ENCODE results near the gene ATXN1L. TPM values are rescaled to one million over a fixed set of nuclear protein-coding genes. Genes with fewer than 3 reads are reported as not detected.

Gene ATXN1L
- total and polyA plus RNA-seq, 9 donors, result 12.5 to 29.5 (median 26.0) TPM

DNA sequence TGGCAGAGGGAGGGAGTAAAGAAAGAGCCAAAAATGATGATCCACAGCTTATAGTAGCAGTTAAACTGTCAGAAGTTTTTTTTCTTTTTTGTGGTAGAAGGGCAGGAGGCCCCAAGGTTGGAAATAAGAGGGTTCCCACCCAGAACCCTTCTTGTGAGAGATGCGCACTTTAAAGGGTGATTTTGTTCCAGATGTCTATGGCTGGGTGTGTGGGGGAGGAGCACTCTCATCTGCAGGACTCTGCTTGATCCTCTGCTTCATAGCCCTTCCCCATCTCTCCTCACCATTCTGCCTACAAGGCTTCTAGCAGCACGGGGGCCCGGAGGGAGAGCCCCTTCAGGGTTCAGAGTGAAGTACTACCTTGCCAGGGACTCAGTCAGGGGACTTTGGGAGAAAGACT is 6.4 kb downstream of the ATXN1L start:
- H3K4me3 ChIP-seq, result no peak overlapping the region
- H3K9me3 ChIP-seq, result no peaks in the 10 kb centered on the region
- H3K27me3 ChIP-seq, result no peaks in the 10 kb centered on the region
- no peaks in the 10 kb centered on the region for H3K4me1 ChIP-seq (ENCODE audit: insufficient read depth)
- no peak for DNase-seq
- intact Hi-C loops (cut with DNase I), result no loop called here
- H3K27ac ChIP-seq, result no peak overlapping the region
- no peaks in the 10 kb centered on the region for H3K36me3 ChIP-seq
- no peak for TF ChIP-seq POLR2A (IDR thresholded peaks at IDR 0.05)
- TF ChIP-seq, protein P1, sequence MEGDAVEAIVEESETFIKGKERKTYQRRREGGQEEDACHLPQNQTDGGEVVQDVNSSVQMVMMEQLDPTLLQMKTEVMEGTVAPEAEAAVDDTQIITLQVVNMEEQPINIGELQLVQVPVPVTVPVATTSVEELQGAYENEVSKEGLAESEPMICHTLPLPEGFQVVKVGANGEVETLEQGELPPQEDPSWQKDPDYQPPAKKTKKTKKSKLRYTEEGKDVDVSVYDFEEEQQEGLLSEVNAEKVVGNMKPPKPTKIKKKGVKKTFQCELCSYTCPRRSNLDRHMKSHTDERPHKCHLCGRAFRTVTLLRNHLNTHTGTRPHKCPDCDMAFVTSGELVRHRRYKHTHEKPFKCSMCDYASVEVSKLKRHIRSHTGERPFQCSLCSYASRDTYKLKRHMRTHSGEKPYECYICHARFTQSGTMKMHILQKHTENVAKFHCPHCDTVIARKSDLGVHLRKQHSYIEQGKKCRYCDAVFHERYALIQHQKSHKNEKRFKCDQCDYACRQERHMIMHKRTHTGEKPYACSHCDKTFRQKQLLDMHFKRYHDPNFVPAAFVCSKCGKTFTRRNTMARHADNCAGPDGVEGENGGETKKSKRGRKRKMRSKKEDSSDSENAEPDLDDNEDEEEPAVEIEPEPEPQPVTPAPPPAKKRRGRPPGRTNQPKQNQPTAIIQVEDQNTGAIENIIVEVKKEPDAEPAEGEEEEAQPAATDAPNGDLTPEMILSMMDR (IDR thresholded peaks at IDR 0.05), result no peak
- TF ChIP-seq EP300 (IDR thresholded peaks at IDR 0.05), result no peak
- WGBS, 3 donors, result 71 to 80% (median 75%) methylated on average over 3 of the region's 3 CpGs

DNA sequence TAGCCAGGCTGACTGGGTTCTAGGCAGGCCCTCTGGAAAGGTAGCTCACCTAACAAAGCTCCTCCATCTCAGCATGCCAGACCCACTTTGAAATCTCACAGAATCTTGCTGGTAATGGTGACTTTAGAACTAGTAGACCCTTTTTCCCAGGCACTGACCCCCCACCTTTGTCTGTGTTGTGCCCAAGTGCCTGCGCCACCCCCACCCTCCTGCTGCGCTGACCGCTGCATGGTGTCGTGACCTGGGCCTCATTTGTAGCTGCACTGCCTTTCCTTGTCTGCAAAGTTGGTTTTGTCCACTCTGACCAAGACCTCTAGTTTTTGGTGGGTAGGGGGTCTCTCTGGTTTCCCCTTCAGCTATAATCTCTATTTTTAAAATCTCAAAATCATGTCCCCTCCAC is 6.8 kb downstream of the ATXN1L start:
- no peaks in the 10 kb centered on the region for H3K4me1 ChIP-seq (ENCODE audit: insufficient read depth)
- intact Hi-C loops (cut with DNase I), result no loop called here
- no peak overlapping the region for H3K27ac ChIP-seq
- no peak for DNase-seq
- no peaks in the 10 kb centered on the region for H3K9me3 ChIP-seq
- H3K4me3 ChIP-seq, result no peak overlapping the region
- H3K36me3 ChIP-seq, result no peaks in the 10 kb centered on the region
- 97 to 98% (median 98%) methylated on average over 4 of the region's 4 CpGs for WGBS, 3 donors
- no peak for TF ChIP-seq EP300 (IDR thresholded peaks at IDR 0.05)
- TF ChIP-seq, protein P1 (IDR thresholded peaks at IDR 0.05), result no peak
- no peak for TF ChIP-seq POLR2A (IDR thresholded peaks at IDR 0.05)
- no peaks in the 10 kb centered on the region for H3K27me3 ChIP-seq

DNA sequence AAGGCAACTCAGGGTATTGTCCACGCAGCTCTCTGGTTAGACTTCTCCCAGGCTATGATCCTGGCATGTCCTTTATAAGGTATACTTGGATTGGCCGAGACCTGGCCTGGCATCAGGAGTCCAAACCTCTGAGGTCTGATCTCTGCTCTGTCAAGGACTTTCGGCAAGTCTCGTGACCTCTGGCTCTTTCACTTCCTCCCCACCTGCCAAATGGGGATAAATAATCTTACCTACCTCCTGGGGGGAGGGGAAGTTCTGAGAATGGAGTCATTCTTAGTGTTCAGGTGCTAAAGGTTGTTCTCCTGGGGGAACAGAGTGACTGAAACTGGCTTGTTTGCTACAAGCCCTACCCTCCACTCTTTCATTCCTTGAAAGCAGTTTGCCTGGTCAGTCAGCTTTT is 7.6 kb downstream of the ATXN1L start:
- DNase-seq, result no peak
- no peaks in the 10 kb centered on the region for H3K4me1 ChIP-seq (ENCODE audit: insufficient read depth)
- H3K27me3 ChIP-seq, result no peaks in the 10 kb centered on the region
- intact Hi-C loops (cut with DNase I), result no loop called here
- H3K36me3 ChIP-seq, result no peaks in the 10 kb centered on the region
- WGBS, 3 donors, result 79 to 89% (median 83%) methylated on average over 4 of the region's 4 CpGs
- H3K4me3 ChIP-seq, result no peak overlapping the region
- H3K27ac ChIP-seq, result no peak overlapping the region
- no peak for TF ChIP-seq POLR2A (IDR thresholded peaks at IDR 0.05)
- TF ChIP-seq, protein P1 (IDR thresholded peaks at IDR 0.05), result no peak
- TF ChIP-seq EP300 (IDR thresholded peaks at IDR 0.05), result no peak
- no peaks in the 10 kb centered on the region for H3K9me3 ChIP-seq

DNA sequence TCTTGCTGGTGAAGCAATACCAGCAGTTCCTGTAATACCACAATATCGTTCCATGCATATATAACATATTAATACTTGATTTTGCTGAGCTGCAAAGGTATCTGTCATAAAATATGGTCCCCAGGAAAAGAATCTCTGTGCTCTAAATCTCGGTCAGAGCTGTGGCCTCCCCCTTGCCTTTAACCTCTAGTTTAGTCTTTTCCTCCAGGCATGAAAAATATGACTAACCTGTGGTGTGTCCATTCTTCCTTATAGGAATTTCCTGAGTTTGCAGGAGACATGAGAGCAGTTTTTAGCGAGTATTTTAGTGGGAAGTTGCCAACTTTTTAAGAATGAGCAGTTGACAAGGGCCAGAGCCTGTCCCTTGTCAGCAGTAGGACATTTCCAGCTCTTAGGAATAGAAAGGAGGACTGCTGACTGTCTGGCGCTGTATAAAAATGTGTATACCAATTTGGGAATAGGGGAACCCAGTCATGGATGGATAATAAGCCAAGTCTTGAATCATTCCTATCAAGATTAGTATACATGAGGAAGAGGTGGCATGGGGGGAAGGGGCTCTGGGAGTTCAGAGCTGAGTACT is 8.7 kb downstream of the ATXN1L start:
- intact Hi-C loops (cut with DNase I), result no loop called here
- Histone ChIP-seq H3K27ac (no peak overlapping the region), H3K27me3 (no peaks in the 10 kb centered on the region), H3K36me3 (no peaks in the 10 kb centered on the region), H3K9me3 (no peaks in the 10 kb centered on the region), H3K4me1 (ENCODE audit: insufficient read depth) (peaks cover 2% of the 10 kb centered on the region), H3K4me3 (no peak overlapping the region)
- no peak for DNase-seq
- TF ChIP-seq EP300 (IDR thresholded peaks at IDR 0.05) (no peak), POLR2A (IDR thresholded peaks at IDR 0.05) (no peak)
- TF ChIP-seq, protein P1 (IDR thresholded peaks at IDR 0.05), result no peak
- WGBS, 3 donors, result 87 to 90% (median 89%) methylated on average over 4 of the region's 4 CpGs
